Measurements from ENCODE around the gene ADAMTSL1. TPM values are rescaled to one million over a fixed set of nuclear protein-coding genes. Genes with fewer than 3 reads are reported as not detected.

Gene ADAMTSL1
- total and polyA plus RNA-seq, 2 donors (not counting 3 experiments of a cell fraction or from before 2014, with no cell fraction given), result 15.0 to 18.4 TPM

DNA sequence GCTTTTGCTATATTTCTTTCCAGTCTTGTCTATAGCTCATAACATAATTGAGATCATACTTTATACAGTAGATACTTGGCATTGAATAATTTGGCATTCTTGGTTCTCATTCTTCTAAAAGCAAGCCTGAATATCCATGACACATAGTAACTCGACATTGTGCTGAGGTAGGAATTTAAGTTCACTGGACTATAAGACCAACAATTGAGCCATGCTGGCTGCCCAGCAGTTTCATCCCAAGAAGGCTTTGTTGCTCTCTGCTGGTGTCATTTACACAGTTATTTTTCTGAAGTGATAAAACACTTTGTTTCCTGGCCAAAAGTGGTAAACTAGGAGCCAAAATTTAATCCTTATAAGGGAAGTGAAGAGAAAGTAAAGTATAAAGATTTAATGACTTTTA, 192.0 kb downstream of the ADAMTSL1 start:
- CTCF ChIA-PET, result no interaction called here

More for the DNA sequence above, 192.0 kb downstream of the ADAMTSL1 start:
- FAIRE-seq (no peak), DNase-seq (ENCODE audit: low read depth, low spot score) (no peak)
- dilution Hi-C loops (cut with MboI; ENCODE audit: extremely low pct_ligation_motif_present, low sequenced_read_pairs) (no loop called here), intact Hi-C loops (cut with micrococcal nuclease) (no loop called here)
- POLR2A ChIA-PET, result no interaction called here
- Histone ChIP-seq H4K20me1 (replicated peaks; ENCODE audit: control insufficient read depth, extremely low read depth, insufficient read depth, low read length) (no peaks in the 10 kb centered on the region), H3K4me1 (ENCODE audit: control insufficient read depth, extremely low read depth, insufficient read depth, low read length) (no peaks in the 10 kb centered on the region), H3K36me3 (ENCODE audit: control insufficient read depth in 2 of 2, extremely low read depth in 1 of 2, insufficient read depth in 2 of 2, low read length in 2 of 2) (no peaks in the 10 kb centered on the region), H3K79me2 (ENCODE audit: control insufficient read depth, insufficient read depth, low read length) (no peaks in the 10 kb centered on the region), H3K4me3 (replicated peaks in 1 of 3; ENCODE audit: insufficient read depth in 1 of 3, low read depth in 1 of 3, low read length in 3 of 3) (no peak overlapping the region), H3K27ac (ENCODE audit: insufficient read depth, low read depth, low read length) (no peak overlapping the region), H3K9ac (replicated peaks; ENCODE audit: extremely low read depth, insufficient read depth, low read length) (no peak overlapping the region), H3K4me2 (ENCODE audit: insufficient read depth, low read length) (no peak overlapping the region), H3K9me1 (replicated peaks; ENCODE audit: control insufficient read depth, extremely low read depth, insufficient read depth, low read length) (no peaks in the 10 kb centered on the region), H3K27me3 (ENCODE audit: control insufficient read depth in 2 of 2, insufficient read depth in 2 of 2, low read length in 2 of 2) (no peaks in the 10 kb centered on the region), H2AFZ (ENCODE audit: low read depth, low read length) (no peak overlapping the region), H3K9me3 (replicated peaks; ENCODE audit: control insufficient read depth, insufficient read depth, low read length) (no peaks in the 10 kb centered on the region)
- no TSS peak for BruUV-seq (replicated peaks)
- no peak for TF ChIP-seq GATA2 (IDR thresholded peaks at IDR 0.05; ENCODE audit: insufficient read depth, insufficient read length, low read depth, low read length)
- TF ChIP-seq, protein P1, sequence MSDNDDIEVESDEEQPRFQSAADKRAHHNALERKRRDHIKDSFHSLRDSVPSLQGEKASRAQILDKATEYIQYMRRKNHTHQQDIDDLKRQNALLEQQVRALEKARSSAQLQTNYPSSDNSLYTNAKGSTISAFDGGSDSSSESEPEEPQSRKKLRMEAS (IDR thresholded peaks at IDR 0.05; ENCODE audit: insufficient read depth, insufficient read length), result no peak
- no peak for TF ChIP-seq MYC (IDR thresholded peaks at IDR 0.05; ENCODE audit: low read depth, low read length)
- TF ChIP-seq, protein P2, sequence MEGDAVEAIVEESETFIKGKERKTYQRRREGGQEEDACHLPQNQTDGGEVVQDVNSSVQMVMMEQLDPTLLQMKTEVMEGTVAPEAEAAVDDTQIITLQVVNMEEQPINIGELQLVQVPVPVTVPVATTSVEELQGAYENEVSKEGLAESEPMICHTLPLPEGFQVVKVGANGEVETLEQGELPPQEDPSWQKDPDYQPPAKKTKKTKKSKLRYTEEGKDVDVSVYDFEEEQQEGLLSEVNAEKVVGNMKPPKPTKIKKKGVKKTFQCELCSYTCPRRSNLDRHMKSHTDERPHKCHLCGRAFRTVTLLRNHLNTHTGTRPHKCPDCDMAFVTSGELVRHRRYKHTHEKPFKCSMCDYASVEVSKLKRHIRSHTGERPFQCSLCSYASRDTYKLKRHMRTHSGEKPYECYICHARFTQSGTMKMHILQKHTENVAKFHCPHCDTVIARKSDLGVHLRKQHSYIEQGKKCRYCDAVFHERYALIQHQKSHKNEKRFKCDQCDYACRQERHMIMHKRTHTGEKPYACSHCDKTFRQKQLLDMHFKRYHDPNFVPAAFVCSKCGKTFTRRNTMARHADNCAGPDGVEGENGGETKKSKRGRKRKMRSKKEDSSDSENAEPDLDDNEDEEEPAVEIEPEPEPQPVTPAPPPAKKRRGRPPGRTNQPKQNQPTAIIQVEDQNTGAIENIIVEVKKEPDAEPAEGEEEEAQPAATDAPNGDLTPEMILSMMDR (IDR thresholded peaks at IDR 0.05; ENCODE audit: extremely low read depth in 1 of 2, insufficient read depth in 1 of 2, low read depth in 1 of 2, low read length in 2 of 2), result no peak
- TF ChIP-seq EZH2 (IDR thresholded peaks at IDR 0.05; ENCODE audit: borderline replicate concordance, low read depth, low read length, severe bottlenecking), result no peak
- no peak for TF ChIP-seq POLR2A (IDR thresholded peaks at IDR 0.05; ENCODE audit: low read depth, low read length)
- no peak for TF ChIP-seq FOS (IDR thresholded peaks at IDR 0.05; ENCODE audit: borderline replicate concordance, insufficient read depth, low read length)
- no peak for TF ChIP-seq POLR2AphosphoS5 (IDR thresholded peaks at IDR 0.05; ENCODE audit: insufficient read depth, low read depth, low read length)
- TF ChIP-seq JUN (IDR thresholded peaks at IDR 0.05; ENCODE audit: borderline replicate concordance, insufficient read depth, insufficient read length, low read depth), result no peak
